Trophoblast cell (in vitro differentiated cells and primary cell): Measurements from ENCODE around the gene BSN.
"Not testable (repeated sequence)": the region's sequence is repeated elsewhere in the genome, so short reads cannot be mapped to it uniquely, and the experiment has no call there.

Experiments
- DNase-seq, 2 donors: peaks; one replicate each; pipeline ENCODE4 v3.0.0-alpha.2; 2016
- H2AFZ ChIP-seq: 2 replicates; pipeline ENCODE4 v1.6.1; 2013; ENCODE audit warnings: low read length, moderate library complexity, mild to moderate bottlenecking; ENCODE audit not compliant: insufficient read depth, poor library complexity
- H2AK5ac ChIP-seq: 2 replicates; pipeline ENCODE4 v1.6.1; 2013; ENCODE audit warnings: mild to moderate bottlenecking, low read length
- H2BK120ac ChIP-seq: 2 replicates; pipeline ENCODE4 v1.6.1; 2013; ENCODE audit warnings: low read length, mild to moderate bottlenecking, moderate library complexity; ENCODE audit not compliant: insufficient read depth, poor library complexity
- H2BK12ac ChIP-seq: 2 replicates; pipeline ENCODE4 v1.6.1; 2013; ENCODE audit warnings: mild to moderate bottlenecking, low read length, moderate library complexity
- H2BK5ac ChIP-seq: 2 replicates; pipeline ENCODE4 v1.6.1; 2013; ENCODE audit warnings: low read length, low read depth, moderate library complexity, mild to moderate bottlenecking; ENCODE audit not compliant: poor library complexity
- H3K14ac ChIP-seq: 2 replicates; pipeline ENCODE4 v1.6.1; 2013; ENCODE audit warnings: mild to moderate bottlenecking, low read length
- H3K18ac ChIP-seq: 2 replicates; pipeline ENCODE4 v1.6.1; 2013; ENCODE audit warnings: mild to moderate bottlenecking, low read length
- H3K23ac ChIP-seq: 2 replicates; pipeline ENCODE4 v1.6.1; 2013; ENCODE audit warnings: low read length
- H3K27ac ChIP-seq: 2 replicates; pipeline ENCODE4 v1.5.1; 2013; ENCODE audit warnings: low read depth, mild to moderate bottlenecking, inconsistent platforms, low read length, moderate library complexity
- H3K27me3 ChIP-seq: 2 replicates; pipeline ENCODE4 v1.6.1; 2013; ENCODE audit warnings: inconsistent platforms, mild to moderate bottlenecking, low read length, moderate library complexity; ENCODE audit not compliant: insufficient read depth
- H3K36me3 ChIP-seq, 2 experiments: 1 replicate in 1 of 2; 2 replicates in 1 of 2; pipeline ENCODE4 v1.6.1; 2013; ENCODE audit warnings: low read length in 2 of 2, mild to moderate bottlenecking in 2 of 2, moderate library complexity in 1 of 2; ENCODE audit not compliant: insufficient read depth in 2 of 2, control insufficient read depth in 1 of 2
- H3K4ac ChIP-seq: 2 replicates; pipeline ENCODE4 v1.6.1; 2013; ENCODE audit warnings: low read depth, mild to moderate bottlenecking, low read length, moderate library complexity
- H3K4me1 ChIP-seq, 2 experiments: 1 replicate in 1 of 2; 2 replicates in 1 of 2; pipeline ENCODE4 v1.6.1; 2013; ENCODE audit warnings: low read length in 2 of 2, mild to moderate bottlenecking in 2 of 2, moderate library complexity in 1 of 2; ENCODE audit not compliant: insufficient read depth in 2 of 2, control insufficient read depth in 1 of 2
- H3K4me2 ChIP-seq: 2 replicates; pipeline ENCODE4 v1.6.1; 2013; ENCODE audit warnings: inconsistent platforms, mild to moderate bottlenecking, low read length, moderate library complexity
- H3K4me3 ChIP-seq: 2 replicates; pipeline ENCODE4 v1.5.1; 2013; ENCODE audit warnings: mild to moderate bottlenecking, low read depth, low read length, inconsistent platforms
- H3K79me1 ChIP-seq: one replicate; pipeline ENCODE4 v1.6.1; 2013; ENCODE audit warnings: low read length
- H3K79me2 ChIP-seq: 2 replicates; pipeline ENCODE4 v1.6.1; 2013; ENCODE audit warnings: low read length, mild to moderate bottlenecking; ENCODE audit not compliant: control insufficient read depth, insufficient read depth, poor library complexity
- H3K9ac ChIP-seq: 2 replicates; pipeline ENCODE4 v1.6.1; 2013; ENCODE audit warnings: mild to moderate bottlenecking, low read length
- H3K9me3 ChIP-seq: 2 replicates; pipeline ENCODE4 v1.6.1; 2013; ENCODE audit warnings: low read depth, mild to moderate bottlenecking, control low read depth, inconsistent platforms, low read length; ENCODE audit not compliant: insufficient read depth
- H4K12ac ChIP-seq: 2 replicates; pipeline ENCODE4 v1.6.1; 2013; ENCODE audit warnings: low read depth, mild to moderate bottlenecking, low read length, moderate library complexity
- H4K8ac ChIP-seq: 2 replicates; pipeline ENCODE4 v1.6.1; 2013; ENCODE audit warnings: low read depth, mild to moderate bottlenecking, low read length, moderate library complexity
- H4K91ac ChIP-seq: one replicate; pipeline ENCODE4 v1.6.1; 2013; ENCODE audit warnings: low read depth, mild to moderate bottlenecking, low read length, moderate library complexity
- WGBS: extraction: QIAGEN DNeasy Blood & Tissue Kit; methylation state at CpG from one replicate; pipeline ENCODE4 v1.1.7; 2013; ENCODE audit warnings: missing lambda C conversion rate; ENCODE audit not compliant: insufficient read length, insufficient coverage; ENCODE audit errors: extremely low coverage; 5-methylcytosine and 5-hydroxymethylcytosine counted together

BSN gene

DNA sequence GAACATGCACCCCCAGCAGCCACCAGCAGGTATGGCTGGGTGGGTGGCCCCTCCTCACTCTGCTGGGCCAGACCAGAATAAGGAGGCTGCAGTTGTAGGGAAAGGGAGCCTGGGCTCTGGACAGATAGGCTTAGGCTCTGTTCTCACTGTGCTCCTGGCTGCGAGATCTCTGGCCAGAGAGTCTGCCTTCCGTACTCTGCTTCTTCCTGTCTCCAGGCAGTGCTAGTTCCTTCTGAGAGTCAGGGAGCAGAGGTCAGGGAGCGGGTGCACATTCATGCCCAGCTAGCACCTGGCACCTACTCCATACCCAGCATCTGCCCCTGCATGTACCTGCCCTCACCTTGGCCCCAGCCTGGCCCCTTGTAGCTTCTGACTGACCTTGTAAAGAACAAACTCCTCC lies 137.2 kb downstream of the BSN start:
- not testable (repeated sequence) for H3K27ac ChIP-seq, H3K4me2 ChIP-seq, H3K14ac ChIP-seq, H4K91ac ChIP-seq, H2BK5ac ChIP-seq, H2BK12ac ChIP-seq, H2BK120ac ChIP-seq, H3K79me2 ChIP-seq, H2AFZ ChIP-seq, H4K8ac ChIP-seq, H3K36me3 ChIP-seq, H3K23ac ChIP-seq, H3K4ac ChIP-seq, DNase-seq, H3K4me3 ChIP-seq, H3K9me3 ChIP-seq, H3K18ac ChIP-seq, H4K12ac ChIP-seq, H2AK5ac ChIP-seq, H3K27me3 ChIP-seq, H3K9ac ChIP-seq, H3K79me1 ChIP-seq
- WGBS: no CpG with 5 or more reads among the region's 3 CpGs
- peaks cover 3 to 14% of the 10 kb centered on the region in 2 experiments for H3K4me1 ChIP-seq

DNA sequence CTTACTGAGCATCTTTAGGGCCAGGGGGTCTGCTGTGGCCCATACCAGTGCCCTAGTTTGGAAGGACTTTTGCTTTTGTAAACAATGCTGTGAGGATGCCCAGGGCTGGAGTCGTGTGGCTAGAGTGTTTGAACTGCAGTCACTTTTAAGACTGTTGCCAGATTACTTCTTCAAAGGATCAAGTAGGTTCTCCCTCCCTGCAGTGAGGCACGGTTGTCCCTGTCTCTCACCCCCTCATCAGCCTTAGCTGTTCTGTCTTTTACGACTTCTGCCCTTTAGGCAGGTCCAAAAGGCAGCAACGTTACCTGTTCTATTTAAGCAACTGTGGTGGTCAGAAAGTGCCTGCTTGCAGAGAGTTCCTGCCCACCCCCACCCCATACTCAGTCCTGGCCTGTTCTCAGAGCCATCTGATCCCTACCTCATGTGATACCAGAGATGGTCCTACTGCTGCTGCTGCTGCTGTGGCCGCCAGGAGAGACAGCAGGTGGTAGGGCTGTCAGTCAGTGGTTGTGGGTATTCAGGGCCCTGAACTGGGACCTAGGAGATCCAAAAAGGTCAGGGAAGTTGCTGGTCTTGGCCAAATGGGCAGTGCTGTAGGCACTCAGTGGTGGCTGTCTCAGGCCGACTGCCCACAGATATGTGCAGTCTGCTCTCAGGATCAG lies 140.3 kb downstream of the BSN start:
- not testable (repeated sequence) for H3K14ac ChIP-seq, H3K27me3 ChIP-seq, H2BK12ac ChIP-seq, H3K27ac ChIP-seq, H2AK5ac ChIP-seq, H2BK5ac ChIP-seq, H2BK120ac ChIP-seq, H3K79me1 ChIP-seq, H4K12ac ChIP-seq, H3K4me2 ChIP-seq, H3K79me2 ChIP-seq, H4K91ac ChIP-seq, H2AFZ ChIP-seq, H4K8ac ChIP-seq, H3K4ac ChIP-seq, H3K23ac ChIP-seq, H3K9me3 ChIP-seq, H3K4me3 ChIP-seq, DNase-seq, H3K18ac ChIP-seq, H3K9ac ChIP-seq
- WGBS: no CpG with 5 or more reads among the region's 6 CpGs
- Histone ChIP-seq H3K4me1 (peaks cover 2 to 12% of the 10 kb centered on the region in 2 experiments), H3K36me3 (peaks cover 14 to 24% of the 10 kb centered on the region in 2 experiments)

- H3K14ac ChIP-seq, H3K4ac ChIP-seq, H4K8ac ChIP-seq, H3K79me1 ChIP-seq, H3K4me2 ChIP-seq, H2BK5ac ChIP-seq, H2BK12ac ChIP-seq, DNase-seq, H3K27me3 ChIP-seq, H2BK120ac ChIP-seq, H3K4me3 ChIP-seq, H2AK5ac ChIP-seq, H3K9ac ChIP-seq, H2AFZ ChIP-seq, H3K18ac ChIP-seq, H3K9me3 ChIP-seq, H3K4me1 ChIP-seq, H3K27ac ChIP-seq, H3K23ac ChIP-seq, H3K79me2 ChIP-seq, H4K91ac ChIP-seq, H4K12ac ChIP-seq: not testable (repeated sequence)
- WGBS: no CpG with 5 or more reads among the region's 4 CpGs
- peaks cover 17 to 30% of the 10 kb centered on the region in 2 experiments for H3K36me3 ChIP-seq
These were observed 141.2 kb downstream of the BSN start for GRCh38 chr3:49695350-49696015.

GRCh38 chr3:49699281-49699979 lies 145.2 kb downstream of the BSN start:
- H3K23ac ChIP-seq: no peak overlapping the region
- H4K12ac ChIP-seq: no peak overlapping the region
- no peak overlapping the region for H3K4ac ChIP-seq
- H3K18ac ChIP-seq: no peak overlapping the region
- H3K79me2 ChIP-seq: no peaks in the 10 kb centered on the region
- H3K36me3 ChIP-seq: peaks cover 43 to 57% of the 10 kb centered on the region in 2 experiments
- no peaks in the 10 kb centered on the region for H3K79me1 ChIP-seq
- peaks cover 2 to 5% of the 10 kb centered on the region in 2 experiments for H3K4me1 ChIP-seq
- no peak overlapping the region for H3K4me2 ChIP-seq
- no peak for DNase-seq
- no peak overlapping the region for H2BK5ac ChIP-seq
- no CpG with 5 or more reads among the region's 16 CpGs for WGBS
- H2AFZ ChIP-seq: no peak overlapping the region
- H4K8ac ChIP-seq: no peak overlapping the region
- H3K9ac ChIP-seq: no peak overlapping the region
- H2AK5ac ChIP-seq: no peak overlapping the region
- no peak overlapping the region for H3K4me3 ChIP-seq
- no peak overlapping the region for H2BK120ac ChIP-seq
- H4K91ac ChIP-seq: no peak overlapping the region
- H3K27ac ChIP-seq: no peak overlapping the region
- H2BK12ac ChIP-seq: no peak overlapping the region
- no peak overlapping the region for H3K14ac ChIP-seq
- H3K9me3 ChIP-seq: peaks cover under 1% of the 10 kb centered on the region
- no peaks in the 10 kb centered on the region for H3K27me3 ChIP-seq
